ENCODE results near the gene ARL16. TPM values are rescaled to one million over a fixed set of nuclear protein-coding genes. Genes with fewer than 3 reads are reported as not detected.

ARL16 gene
- total and polyA plus RNA-seq, 4 donors, result 20.5 to 87.4 (median 34.1) TPM

- peak in 1 of 2 donors; percentile 68 for DNase-seq
- 84% methylated on average over 32 to 33 of the region's 33 CpGs for WGBS, 2 donors
- H3K27ac ChIP-seq (ENCODE audit: low read depth in 1 of 2, low read length in 2 of 2), result no peak overlapping the region
- no peak overlapping the region for H3K4me3 ChIP-seq (ENCODE audit: low read length in 2 of 2)
- no peaks in the 10 kb centered on the region for H3K4me1 ChIP-seq (ENCODE audit: control insufficient read depth in 1 of 2, insufficient read depth in 2 of 2, low read length in 2 of 2)
- no peak for ATAC-seq (ENCODE audit: low FRiP score)
- no peaks in the 10 kb centered on the region for H3K36me3 ChIP-seq (ENCODE audit: control insufficient read depth in 1 of 2, insufficient read depth in 2 of 2, low read length in 1 of 2)
- no peaks in the 10 kb centered on the region for H3K27me3 ChIP-seq (ENCODE audit: control insufficient read depth in 1 of 2, insufficient read depth in 2 of 2, low read length in 1 of 2)
- intact Hi-C loops (cut with DNase I), result no loop called here
- no peaks in the 10 kb centered on the region for H3K9me3 ChIP-seq (ENCODE audit: control insufficient read depth, low read length)
These were observed 36.0 kb upstream of the ARL16 start for GRCh38 chr17:81719410-81720266.

DNA sequence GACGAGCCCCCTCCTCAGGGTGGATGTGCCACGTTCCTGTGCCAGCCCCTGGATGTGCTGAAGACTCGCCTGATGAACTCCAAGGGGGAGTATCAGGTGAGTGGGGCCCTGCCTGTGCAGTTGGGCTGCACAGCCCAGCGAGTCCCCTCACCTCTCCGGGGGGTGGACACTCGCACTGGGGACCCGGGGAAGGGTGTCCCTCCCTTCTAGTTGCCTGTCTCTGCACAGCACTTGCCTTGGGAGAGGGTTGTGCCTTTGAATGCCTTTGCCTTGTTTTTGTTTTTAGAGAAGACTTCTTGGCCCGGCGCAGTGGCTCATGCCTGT, 34.1 kb upstream of the ARL16 start:
- Histone ChIP-seq H3K4me1 (ENCODE audit: control insufficient read depth in 1 of 2, insufficient read depth in 2 of 2, low read length in 2 of 2) (no peaks in the 10 kb centered on the region), H3K27ac (ENCODE audit: low read depth in 1 of 2, low read length in 2 of 2) (no peak overlapping the region), H3K27me3 (ENCODE audit: control insufficient read depth in 1 of 2, insufficient read depth in 2 of 2, low read length in 1 of 2) (no peaks in the 10 kb centered on the region), H3K36me3 (ENCODE audit: control insufficient read depth in 1 of 2, insufficient read depth in 2 of 2, low read length in 1 of 2) (no peaks in the 10 kb centered on the region), H3K4me3 (ENCODE audit: low read length in 2 of 2) (no peak overlapping the region), H3K9me3 (ENCODE audit: control insufficient read depth, low read length) (no peaks in the 10 kb centered on the region)
- WGBS, 2 donors, result 95 to 97% methylated on average over 9 of the region's 9 CpGs
- intact Hi-C loops (cut with DNase I), result no loop called here
- DNase-seq, result no peak
- ATAC-seq (ENCODE audit: low FRiP score), result no peak

GRCh38 chr17:81717049-81717765, 33.6 kb upstream of the ARL16 start:
- H3K36me3 ChIP-seq (ENCODE audit: control insufficient read depth in 1 of 2, insufficient read depth in 2 of 2, low read length in 1 of 2), result no peaks in the 10 kb centered on the region
- DNase-seq (peak in 1 of 2 donors; percentile 64), ATAC-seq (ENCODE audit: low FRiP score) (no peak)
- WGBS, 2 donors, result 93 to 96% methylated on average over 25 of the region's 25 CpGs
- H3K4me3 ChIP-seq (ENCODE audit: low read length in 2 of 2), result no peak overlapping the region
- no peaks in the 10 kb centered on the region for H3K4me1 ChIP-seq (ENCODE audit: control insufficient read depth in 1 of 2, insufficient read depth in 2 of 2, low read length in 2 of 2)
- H3K9me3 ChIP-seq (ENCODE audit: control insufficient read depth, low read length), result no peaks in the 10 kb centered on the region
- no peak overlapping the region for H3K27ac ChIP-seq (ENCODE audit: low read depth in 1 of 2, low read length in 2 of 2)
- intact Hi-C loops (cut with DNase I), result no loop called here
- H3K27me3 ChIP-seq (ENCODE audit: control insufficient read depth in 1 of 2, insufficient read depth in 2 of 2, low read length in 1 of 2), result no peaks in the 10 kb centered on the region

- Histone ChIP-seq H3K27ac (ENCODE audit: low read depth in 1 of 2, low read length in 2 of 2) (no peak overlapping the region), H3K36me3 (ENCODE audit: control insufficient read depth in 1 of 2, insufficient read depth in 2 of 2, low read length in 1 of 2) (no peaks in the 10 kb centered on the region), H3K27me3 (ENCODE audit: control insufficient read depth in 1 of 2, insufficient read depth in 2 of 2, low read length in 1 of 2) (no peaks in the 10 kb centered on the region), H3K4me1 (ENCODE audit: control insufficient read depth in 1 of 2, insufficient read depth in 2 of 2, low read length in 2 of 2) (no peaks in the 10 kb centered on the region), H3K9me3 (ENCODE audit: control insufficient read depth, low read length) (no peaks in the 10 kb centered on the region), H3K4me3 (ENCODE audit: low read length in 2 of 2) (no peak overlapping the region)
- intact Hi-C loops (cut with DNase I), result no loop called here
- DNase-seq (peak in 1 of 2 donors; percentile 75), ATAC-seq (ENCODE audit: low FRiP score) (no peak)
- 96 to 97% methylated on average over 12 of the region's 12 CpGs for WGBS, 2 donors
These were observed 33.0 kb upstream of the ARL16 start for GRCh38 chr17:81716674-81716996.

DNA sequence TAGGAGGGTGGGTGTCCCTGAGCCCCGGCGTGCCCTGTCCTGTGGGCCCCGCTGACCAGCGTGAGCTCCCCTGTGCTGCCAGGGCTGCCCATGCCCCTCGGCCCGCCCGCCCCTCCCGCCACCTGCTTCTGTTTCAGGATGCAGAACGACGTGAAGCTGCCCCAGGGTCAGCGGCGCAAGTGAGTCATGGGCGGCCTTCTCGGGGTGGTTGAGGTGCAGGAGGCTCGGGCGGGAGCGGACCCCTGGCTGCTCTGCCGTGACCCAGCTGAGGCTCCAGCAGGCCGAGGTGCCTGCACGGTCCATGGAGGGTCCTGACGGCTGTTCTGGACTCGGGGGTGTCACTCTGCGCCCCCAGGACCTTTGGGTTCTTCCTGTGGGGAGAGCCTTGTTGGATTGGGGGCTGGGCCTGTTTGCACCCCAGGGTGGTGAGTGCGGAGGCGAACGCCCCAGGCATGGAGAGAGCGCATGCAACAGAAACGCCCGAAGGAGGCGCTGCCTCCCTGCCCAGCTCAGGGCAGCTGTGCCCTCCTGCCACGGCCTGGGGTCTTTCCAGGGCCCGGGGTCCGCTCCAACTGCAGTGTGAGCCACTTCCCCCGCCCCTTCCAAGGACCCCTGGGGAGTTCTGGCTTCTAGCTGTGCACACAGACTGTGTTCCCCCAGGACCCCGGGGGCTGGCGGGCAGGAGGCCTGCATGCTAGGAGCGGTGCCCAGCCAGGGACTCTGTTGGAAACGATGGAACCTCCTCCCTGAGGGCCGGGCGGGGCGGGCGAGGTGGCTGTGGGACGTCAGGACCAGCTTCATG, 32.5 kb upstream of the ARL16 start:
- intact Hi-C loops (cut with DNase I), result no loop called here
- 90 to 91% methylated on average over 43 of the region's 43 CpGs for WGBS, 2 donors
- ATAC-seq (ENCODE audit: low FRiP score), result no peak
- Histone ChIP-seq H3K9me3 (ENCODE audit: control insufficient read depth, low read length) (no peaks in the 10 kb centered on the region), H3K36me3 (ENCODE audit: control insufficient read depth in 1 of 2, insufficient read depth in 2 of 2, low read length in 1 of 2) (no peaks in the 10 kb centered on the region), H3K27ac (ENCODE audit: low read depth in 1 of 2, low read length in 2 of 2) (no peak overlapping the region), H3K27me3 (ENCODE audit: control insufficient read depth in 1 of 2, insufficient read depth in 2 of 2, low read length in 1 of 2) (no peaks in the 10 kb centered on the region), H3K4me3 (ENCODE audit: low read length in 2 of 2) (no peak overlapping the region), H3K4me1 (ENCODE audit: control insufficient read depth in 1 of 2, insufficient read depth in 2 of 2, low read length in 2 of 2) (no peaks in the 10 kb centered on the region)
- DNase-seq, result peak in 1 of 2 donors; percentile 69

DNA sequence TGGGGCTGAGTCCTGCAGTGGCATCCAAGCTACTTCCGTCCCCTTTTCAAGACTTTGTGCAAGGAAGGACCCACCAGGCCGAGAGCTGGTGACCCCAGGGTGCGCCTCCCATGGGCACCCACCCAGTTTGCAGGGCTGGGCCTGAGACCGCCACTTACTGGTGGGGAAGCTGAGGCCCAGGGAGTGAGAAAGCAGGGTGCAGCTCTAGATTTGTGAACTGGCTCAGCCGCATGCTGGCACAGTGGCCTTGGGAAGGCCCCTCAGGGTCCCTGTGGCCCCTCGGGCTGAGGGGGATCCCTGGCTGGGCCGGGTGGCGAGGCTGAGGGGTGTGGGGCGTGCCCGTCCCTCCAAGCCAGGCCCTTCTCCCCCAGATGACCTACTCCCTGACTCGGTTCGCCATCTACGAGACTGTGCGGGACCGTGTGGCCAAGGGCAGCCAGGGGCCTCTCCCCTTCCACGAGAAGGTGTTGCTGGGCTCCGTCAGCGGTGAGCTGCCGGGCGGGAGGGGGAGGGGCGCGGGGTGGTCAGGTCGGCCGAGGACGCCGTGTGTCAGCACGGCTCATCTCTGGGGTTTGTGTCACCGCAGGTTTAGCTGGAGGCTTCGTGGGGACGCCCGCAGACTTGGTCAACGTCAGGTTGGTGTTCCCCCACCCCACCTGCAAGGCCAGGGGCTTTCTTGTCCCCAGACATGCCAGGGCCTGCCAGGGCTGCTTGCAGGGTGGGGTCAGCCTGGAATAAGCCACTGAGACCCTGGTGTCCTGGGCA, 31.7 kb upstream of the ARL16 start:
- 92 to 93% methylated on average over 31 to 32 of the region's 32 CpGs for WGBS, 2 donors
- intact Hi-C loops (cut with DNase I), result no loop called here
- no peak overlapping the region for H3K27ac ChIP-seq (ENCODE audit: low read depth in 1 of 2, low read length in 2 of 2)
- H3K4me3 ChIP-seq (ENCODE audit: low read length in 2 of 2), result no peak overlapping the region
- DNase-seq (peak in 1 of 2 donors; percentile 70), ATAC-seq (ENCODE audit: low FRiP score) (no peak)
- H3K4me1 ChIP-seq (ENCODE audit: control insufficient read depth in 1 of 2, insufficient read depth in 2 of 2, low read length in 2 of 2), result no peaks in the 10 kb centered on the region
- H3K9me3 ChIP-seq (ENCODE audit: control insufficient read depth, low read length), result no peaks in the 10 kb centered on the region
- no peaks in the 10 kb centered on the region for H3K27me3 ChIP-seq (ENCODE audit: control insufficient read depth in 1 of 2, insufficient read depth in 2 of 2, low read length in 1 of 2)
- no peaks in the 10 kb centered on the region for H3K36me3 ChIP-seq (ENCODE audit: control insufficient read depth in 1 of 2, insufficient read depth in 2 of 2, low read length in 1 of 2)

GRCh38 chr17:81714412-81715106, 31.0 kb upstream of the ARL16 start:
- peak in 1 of 2 donors; percentile 68 for DNase-seq
- no peak for ATAC-seq (ENCODE audit: low FRiP score)
- intact Hi-C loops (cut with DNase I), result no loop called here

More at GRCh38 chr17:81714412-81715106, 31.0 kb upstream of the ARL16 start:
- no peaks in the 10 kb centered on the region for H3K27me3 ChIP-seq (ENCODE audit: control insufficient read depth in 1 of 2, insufficient read depth in 2 of 2, low read length in 1 of 2)
- no peak overlapping the region for H3K27ac ChIP-seq (ENCODE audit: low read depth in 1 of 2, low read length in 2 of 2)
- H3K4me1 ChIP-seq (ENCODE audit: control insufficient read depth in 1 of 2, insufficient read depth in 2 of 2, low read length in 2 of 2), result no peaks in the 10 kb centered on the region
- H3K9me3 ChIP-seq (ENCODE audit: control insufficient read depth, low read length), result no peaks in the 10 kb centered on the region
- H3K4me3 ChIP-seq (ENCODE audit: low read length in 2 of 2), result no peak overlapping the region
- H3K36me3 ChIP-seq (ENCODE audit: control insufficient read depth in 1 of 2, insufficient read depth in 2 of 2, low read length in 1 of 2), result no peaks in the 10 kb centered on the region
- WGBS, 2 donors, result 95% methylated on average over 39 of the region's 39 CpGs

Data from aorta (tissue), 5 donors.